BE2C (cell line): Measurements from ENCODE around the gene SLC47A1.

Source experiments
- DNase-seq: peaks from one replicate; pipeline ENCODE4 v3.0.0-alpha.2; 2020
- H3K27me3 ChIP-seq: fragments of 250-450 bp; sonication (Bioruptor Pico); 2 replicates; pipeline ENCODE4 v1.5.1; 2020; ENCODE audit warnings: mild to moderate bottlenecking
- H3K36me3 ChIP-seq: fragments of 250-450 bp; sonication (Bioruptor Pico); 2 replicates; pipeline ENCODE4 v1.5.1; 2020; ENCODE audit warnings: mild to moderate bottlenecking
- H3K4me1 ChIP-seq: fragments of 250-450 bp; sonication (Bioruptor Pico); 2 replicates; pipeline ENCODE4 v1.5.1; 2020
- H3K4me3 ChIP-seq: 2 replicates; pipeline ENCODE4 v1.5.1; 2011; ENCODE audit warnings: low read depth, low read length
- H3K9me3 ChIP-seq: fragments of 250-450 bp; sonication (Bioruptor Pico); 2 replicates; pipeline ENCODE4 v1.5.1; 2020
- CTCF ChIP-seq: IDR thresholded peaks from 2 replicates; pipeline ENCODE4 v1.5.1; 2012; ENCODE audit warnings: mild to moderate bottlenecking, low read depth, low read length

Gene SLC47A1

GRCh38 chr17:19553036-19553435 is 19.4 kb downstream of the SLC47A1 start:
- H3K36me3 ChIP-seq = no peaks in the 10 kb centered on the region
- no peak for DNase-seq
- H3K9me3 ChIP-seq = no peaks in the 10 kb centered on the region
- H3K4me1 ChIP-seq = no peaks in the 10 kb centered on the region
- no peaks in the 10 kb centered on the region for H3K27me3 ChIP-seq
- no peak for TF ChIP-seq CTCF
- no peak overlapping the region for H3K4me3 ChIP-seq

- H3K27me3 ChIP-seq = no peaks in the 10 kb centered on the region
- no peak overlapping the region for H3K4me3 ChIP-seq
- no peaks in the 10 kb centered on the region for H3K9me3 ChIP-seq
- no peak for TF ChIP-seq CTCF
- H3K36me3 ChIP-seq = no peaks in the 10 kb centered on the region
- DNase-seq = no peak
- H3K4me1 ChIP-seq = no peaks in the 10 kb centered on the region
These were observed 20.7 kb downstream of the SLC47A1 start for GRCh38 chr17:19554393-19554792.

DNA sequence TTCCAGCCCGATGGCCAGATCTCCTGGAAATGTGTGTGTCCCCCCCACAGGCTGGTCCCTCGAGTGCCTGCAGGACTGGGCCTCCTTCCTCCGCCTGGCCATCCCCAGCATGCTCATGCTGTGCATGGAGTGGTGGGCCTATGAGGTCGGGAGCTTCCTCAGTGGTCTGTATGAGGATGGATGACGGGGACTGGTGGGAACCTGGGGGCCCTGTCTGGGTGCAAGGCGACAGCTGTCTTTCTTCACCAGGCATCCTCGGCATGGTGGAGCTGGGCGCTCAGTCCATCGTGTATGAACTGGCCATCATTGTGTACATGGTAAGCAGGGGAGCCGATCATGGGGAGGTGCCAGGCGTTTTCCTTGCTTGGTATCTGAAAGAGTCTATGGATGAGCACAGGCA is 22.1 kb downstream of the SLC47A1 start:
- no peak for DNase-seq
- H3K27me3 ChIP-seq = no peaks in the 10 kb centered on the region
- no peaks in the 10 kb centered on the region for H3K9me3 ChIP-seq
- TF ChIP-seq CTCF = no peak
- no peak overlapping the region for H3K4me3 ChIP-seq
- no peaks in the 10 kb centered on the region for H3K36me3 ChIP-seq
- no peaks in the 10 kb centered on the region for H3K4me1 ChIP-seq

- H3K4me1 ChIP-seq = no peaks in the 10 kb centered on the region
- no peak overlapping the region for H3K4me3 ChIP-seq
- no peaks in the 10 kb centered on the region for H3K27me3 ChIP-seq
- TF ChIP-seq CTCF = no peak
- H3K9me3 ChIP-seq = no peaks in the 10 kb centered on the region
- DNase-seq = no peak
- no peaks in the 10 kb centered on the region for H3K36me3 ChIP-seq
These were observed 25.3 kb downstream of the SLC47A1 start for GRCh38 chr17:19558946-19559345.

DNA sequence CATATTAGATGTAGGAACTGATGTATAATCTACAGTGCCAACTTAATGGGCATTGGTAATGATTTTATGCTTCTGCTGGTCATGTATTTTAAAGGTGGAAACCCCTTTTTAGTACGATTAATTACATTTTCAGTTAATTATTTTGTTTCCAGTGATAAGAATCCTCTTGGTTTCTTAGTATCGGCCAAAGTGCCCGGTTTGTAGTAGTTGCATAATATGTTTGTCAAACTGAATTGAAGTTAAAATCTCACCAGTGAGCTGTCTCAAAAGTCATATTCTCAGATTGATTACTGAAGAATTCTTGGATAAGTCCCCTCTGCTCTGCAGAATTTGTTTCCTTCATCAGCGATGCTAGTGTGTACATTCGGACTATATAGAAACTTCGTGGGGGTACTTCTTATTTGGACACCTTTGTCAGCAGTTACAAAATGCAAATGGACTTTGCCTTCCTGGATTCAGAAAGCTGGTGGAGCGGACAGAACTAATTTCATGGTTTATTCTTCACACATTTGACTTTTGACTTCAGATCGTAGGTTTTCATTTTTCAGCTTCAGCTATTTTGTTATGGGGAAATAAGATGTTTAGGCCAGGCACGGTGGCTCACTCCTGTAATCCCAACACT is 28.2 kb downstream of the SLC47A1 start:
- Histone ChIP-seq H3K36me3 (no peaks in the 10 kb centered on the region), H3K4me1 (no peaks in the 10 kb centered on the region), H3K4me3 (no peak overlapping the region), H3K27me3 (no peaks in the 10 kb centered on the region), H3K9me3 (no peaks in the 10 kb centered on the region)
- DNase-seq = no peak
- no peak for TF ChIP-seq CTCF

DNA sequence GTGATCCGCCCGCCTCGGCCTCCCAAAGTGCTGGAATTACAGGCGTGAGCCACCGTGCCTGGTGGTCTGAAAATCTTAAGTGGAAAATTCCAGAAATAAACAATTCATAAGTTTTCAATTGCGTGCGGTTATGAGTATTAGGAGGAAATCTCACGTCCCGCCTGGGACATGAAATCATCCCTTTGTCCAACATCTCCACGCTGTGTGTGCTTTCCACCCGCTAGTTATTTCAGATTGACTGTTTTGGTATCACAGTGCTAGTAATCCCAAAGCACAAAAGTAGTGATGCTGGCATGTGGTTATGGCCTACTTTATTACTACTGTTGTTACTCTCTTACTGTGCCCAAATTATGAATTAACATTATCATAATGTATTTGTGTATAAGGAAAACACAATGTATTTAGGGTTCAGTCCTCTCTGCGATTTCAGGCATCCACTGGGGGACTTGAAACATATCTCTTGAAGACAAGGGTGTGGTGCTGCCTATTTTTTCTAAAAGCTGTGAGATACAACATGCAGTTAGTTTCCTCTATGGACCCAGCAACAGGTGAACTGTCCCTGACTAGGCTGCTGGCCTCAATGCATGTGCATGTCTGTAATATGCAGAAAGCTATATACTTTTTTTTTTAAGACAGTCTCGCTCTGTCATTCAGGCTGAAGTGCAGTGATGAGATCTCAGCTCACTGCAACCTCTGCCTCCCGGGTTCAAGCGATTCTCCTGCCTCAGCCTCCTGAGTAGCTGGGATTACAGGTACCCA is 32.3 kb downstream of the SLC47A1 start:
- Histone ChIP-seq H3K36me3 (no peaks in the 10 kb centered on the region), H3K9me3 (no peaks in the 10 kb centered on the region), H3K27me3 (no peaks in the 10 kb centered on the region), H3K4me3 (no peak overlapping the region), H3K4me1 (no peaks in the 10 kb centered on the region)
- no peak for DNase-seq
- no peak for TF ChIP-seq CTCF
